Medulla oblongata (tissue), 1 donor: ENCODE data around the gene PHF20.
"Not testable (repeated sequence)": the region's sequence is repeated elsewhere in the genome, so short reads cannot be mapped to it uniquely, and the experiment has no call there.

Source experiments
- DNase-seq: peaks from one replicate; pipeline ENCODE4 v3.0.0-alpha.2; 2015; ENCODE audit errors: extremely low spot score

PHF20 gene

DNA sequence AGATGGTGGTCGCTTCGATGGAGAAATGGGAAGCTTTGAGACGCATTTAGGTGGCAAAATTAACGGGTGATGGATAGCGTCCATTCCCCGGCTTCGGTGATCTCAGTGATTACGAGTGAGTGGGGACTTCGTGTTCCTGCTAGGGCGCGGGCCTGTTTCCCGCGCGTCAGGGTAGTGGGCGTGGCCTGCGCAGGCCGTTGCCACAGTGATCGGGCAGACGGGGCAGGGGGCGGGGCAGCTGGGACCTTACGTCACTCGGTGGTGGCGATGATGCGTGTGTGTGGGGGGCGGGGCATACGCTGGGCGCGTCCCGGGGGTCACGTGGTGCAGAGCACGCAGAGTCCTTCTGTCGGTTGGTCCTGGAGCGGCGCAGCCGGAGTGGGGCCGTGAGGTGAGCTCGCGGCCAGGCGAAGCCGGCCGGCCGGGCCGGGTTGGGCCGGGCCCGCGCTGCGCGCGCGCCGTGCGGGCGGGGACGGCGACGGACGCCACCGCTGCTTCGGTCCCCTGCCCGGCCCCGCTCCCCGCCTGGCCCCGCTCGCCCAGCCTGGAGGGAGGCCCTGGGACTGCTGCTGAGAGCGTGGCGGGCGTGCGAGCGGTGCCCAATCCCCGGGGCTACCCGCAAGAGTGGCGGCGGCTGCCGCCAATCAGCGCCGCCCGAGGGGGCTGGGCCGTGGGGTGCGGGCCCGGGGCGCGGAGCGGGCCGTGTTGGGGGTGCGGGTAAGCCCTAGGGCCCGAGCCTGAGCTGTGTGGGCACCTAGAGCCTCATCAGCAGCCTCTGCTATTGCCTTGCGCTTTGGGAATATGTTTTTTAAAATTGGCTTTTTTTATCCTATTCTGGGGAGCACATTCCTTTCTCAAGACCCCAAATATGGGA is at the start of gene PHF20:
Gene PHF20 (plus strand): TSS at position 327 of the 874 bp plus-strand sequence. CDS start 29,508 bp downstream, outside the sequence.
- DNase-seq: peak; percentile 97

- DNase-seq: not testable (repeated sequence)
These were observed 48.6 kb upstream of the PHF20 start for GRCh38 chr20:35723275-35723639.

GRCh38 chr20:35723652-35724320 is 48.0 kb upstream of the PHF20 start:
- DNase-seq: not testable (repeated sequence)

GRCh38 chr20:35724321-35725230 is 47.2 kb upstream of the PHF20 start:
- no peak for DNase-seq

GRCh38 chr20:35726842-35727711 is 44.7 kb upstream of the PHF20 start:
- DNase-seq: no peak

DNA sequence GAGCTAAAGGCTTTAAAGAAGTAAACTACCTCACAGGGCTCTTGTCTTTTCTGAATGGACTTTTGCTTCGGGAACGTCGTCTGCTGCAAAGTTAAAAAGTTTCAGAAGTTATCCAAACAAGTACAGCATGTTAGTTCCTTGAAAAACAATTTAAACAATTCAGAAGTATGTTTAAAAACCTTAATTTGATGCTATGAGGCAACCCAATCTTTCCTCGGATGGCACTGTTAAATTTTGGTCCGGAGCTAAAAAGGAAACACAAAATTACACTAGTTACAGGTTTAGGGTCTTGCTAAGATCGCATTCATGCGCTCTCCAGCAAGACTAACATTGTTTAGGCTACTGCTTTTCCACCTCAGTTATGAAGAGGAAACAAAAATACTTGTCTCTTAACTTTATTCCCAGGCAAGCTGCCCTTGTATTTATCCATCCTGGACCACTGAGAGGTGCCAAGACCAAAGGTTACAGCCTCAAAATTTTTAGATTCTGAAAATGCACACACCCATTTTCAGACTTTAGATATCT is 42.5 kb upstream of the PHF20 start:
- DNase-seq: no peak

DNA sequence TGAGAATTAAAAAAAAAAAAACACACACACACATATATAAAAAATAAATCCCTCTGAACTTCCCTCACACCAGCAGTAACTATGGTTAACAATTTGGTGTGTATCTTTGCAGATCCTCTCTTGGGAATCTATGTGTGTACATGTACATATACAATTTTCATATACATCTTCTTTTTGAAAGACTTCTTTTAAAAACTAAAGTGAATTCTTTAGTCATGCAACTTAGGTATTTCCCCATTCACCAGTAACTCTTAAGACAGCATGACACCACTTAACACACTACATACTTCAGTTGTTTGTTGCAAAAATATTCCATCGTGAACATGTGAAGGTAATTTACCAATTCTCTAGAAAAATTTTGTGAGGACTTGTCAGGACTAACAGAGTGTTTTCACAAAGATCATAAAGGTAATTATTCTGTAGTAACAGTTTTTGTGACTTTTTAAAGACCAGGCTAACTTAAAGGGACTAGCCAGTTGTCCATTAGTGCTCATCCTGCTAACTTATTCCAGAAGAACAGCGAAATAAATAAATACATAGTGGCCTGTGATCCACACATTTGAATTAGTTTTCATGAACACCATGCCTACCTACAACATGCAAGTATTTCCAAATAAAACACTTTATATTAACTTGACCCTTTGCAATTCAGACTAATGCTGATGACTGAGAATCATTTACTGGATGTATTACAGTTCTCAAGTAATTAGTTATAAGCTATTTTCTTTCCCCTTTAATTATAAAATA is 41.8 kb upstream of the PHF20 start:
- DNase-seq: no peak

DNA sequence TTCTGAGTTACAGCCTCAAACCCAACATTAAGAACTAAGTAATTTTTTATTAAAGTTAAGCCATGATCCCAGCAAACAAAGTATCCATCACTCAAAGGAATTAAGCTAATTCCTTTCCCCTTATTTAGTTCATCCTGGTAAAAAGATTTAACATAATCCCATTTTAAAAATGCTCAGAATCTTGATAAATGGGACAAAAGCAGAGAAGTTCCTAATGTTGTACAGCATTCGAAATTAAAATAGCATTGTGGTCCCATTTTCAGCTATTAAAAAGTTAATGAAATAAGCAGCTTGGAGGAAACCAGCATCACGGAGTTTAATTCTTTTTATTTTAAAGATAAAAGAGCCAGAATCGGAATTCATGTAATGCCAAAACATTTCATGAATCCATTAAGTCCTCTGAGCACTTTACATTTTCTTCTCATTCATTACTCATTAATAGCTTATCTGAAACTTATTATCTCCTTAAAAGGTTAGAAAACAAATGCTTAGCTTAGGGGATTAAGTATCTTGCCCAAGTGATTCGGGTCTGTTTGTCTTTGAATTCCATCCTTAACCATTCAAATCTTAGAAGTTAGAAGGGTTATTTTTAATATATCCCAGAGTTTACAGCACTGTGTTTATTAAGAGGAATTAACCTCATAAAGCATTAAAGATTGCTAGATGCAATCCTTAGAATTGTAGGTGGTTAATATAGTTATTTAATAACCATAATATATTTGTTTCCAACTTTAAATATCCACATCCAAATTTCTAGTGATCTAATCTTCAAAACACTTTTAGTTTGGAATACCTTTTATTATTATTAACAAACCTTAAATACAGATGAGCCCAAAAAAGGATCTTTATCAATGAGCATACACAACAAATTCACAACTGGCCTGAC is 41.0 kb upstream of the PHF20 start:
- no peak for DNase-seq

- DNase-seq: no peak
These were observed 40.4 kb upstream of the PHF20 start for GRCh38 chr20:35731469-35731788.

DNA sequence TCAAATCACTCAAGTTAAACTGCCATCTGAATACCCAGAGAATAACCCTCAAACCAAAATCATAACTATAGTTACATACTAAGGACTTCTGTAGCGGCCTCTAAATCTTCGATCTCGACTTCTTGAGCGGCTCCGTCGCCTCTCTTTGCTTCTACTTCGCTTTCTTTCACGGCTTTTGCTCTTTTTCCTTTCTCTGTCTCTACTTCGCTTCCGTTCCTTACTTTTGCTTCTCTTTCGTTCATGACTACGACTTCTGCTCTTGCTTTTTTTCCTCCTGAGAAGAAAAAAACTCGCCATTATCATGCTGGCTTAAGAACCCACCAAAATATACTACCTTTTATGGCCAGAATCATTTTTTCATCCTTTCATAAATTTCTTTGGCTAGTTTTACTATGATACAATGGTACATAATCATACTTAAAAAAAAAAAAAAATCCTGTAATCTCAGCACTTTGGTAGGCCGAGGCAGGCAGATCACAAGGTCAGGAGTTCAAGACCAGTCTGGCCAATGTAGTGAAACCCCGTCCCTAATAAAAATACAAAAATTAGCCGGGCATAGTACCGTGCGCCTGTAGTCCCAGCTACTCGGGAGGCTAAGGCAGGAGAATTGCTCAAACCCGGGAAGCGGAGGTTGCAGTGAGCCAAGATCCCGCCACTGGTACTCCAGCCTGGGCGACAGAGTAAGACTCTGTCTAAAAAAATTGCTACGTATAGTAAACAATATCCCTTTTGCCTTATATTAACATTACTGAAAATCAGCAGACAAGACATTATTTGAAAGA is 39.8 kb upstream of the PHF20 start:
- no peak for DNase-seq

- no peak for DNase-seq
These were observed 39.2 kb upstream of the PHF20 start for GRCh38 chr20:35732644-35732982.

GRCh38 chr20:35734374-35734773 is 37.4 kb upstream of the PHF20 start:
- DNase-seq: no peak

GRCh38 chr20:35734777-35735649 is 36.8 kb upstream of the PHF20 start:
- no peak for DNase-seq

DNA sequence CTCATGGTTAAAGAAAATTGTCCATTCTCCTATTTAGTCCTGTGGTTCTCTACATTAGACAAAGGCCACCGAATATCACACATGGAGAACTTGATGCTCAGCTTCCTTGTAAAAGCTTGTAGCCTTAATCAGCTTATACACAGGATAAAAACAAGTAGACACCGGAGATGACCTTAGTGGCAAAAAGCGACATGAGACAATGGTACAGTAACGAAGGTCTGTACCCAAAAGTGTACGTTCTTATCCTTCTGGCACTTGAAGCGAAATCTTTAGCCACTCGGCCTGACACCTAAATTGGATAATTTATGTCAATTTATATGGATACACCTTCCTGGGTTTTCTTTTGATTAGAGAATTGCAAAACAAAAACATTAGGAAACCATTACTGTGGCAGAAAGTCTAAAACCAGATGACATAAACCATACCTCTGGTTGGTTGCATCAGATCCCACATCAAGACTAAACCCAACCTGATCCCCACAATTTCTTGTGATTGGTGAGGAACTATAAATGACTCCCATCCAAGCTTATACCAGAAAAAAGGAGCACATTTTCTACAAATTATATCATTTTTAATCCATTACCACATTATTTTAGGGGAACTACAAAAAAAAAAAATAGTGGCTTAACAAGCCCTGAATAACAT is 35.9 kb upstream of the PHF20 start:
- DNase-seq: no peak

GRCh38 chr20:35737865-35738333 is 33.9 kb upstream of the PHF20 start:
- DNase-seq: no peak

- DNase-seq: no peak
These were observed 33.2 kb upstream of the PHF20 start for GRCh38 chr20:35738410-35739179.
